Astrocyte (in vitro differentiated cells and primary cell): Measurements from ENCODE around the gene ZMYND8. TPM values are rescaled to one million over a fixed set of nuclear protein-coding genes. Genes with fewer than 3 reads are reported as not detected.
"Not testable (repeated sequence)": the region's sequence is repeated elsewhere in the genome, so short reads cannot be mapped to it uniquely, and the experiment has no call there.

Experiments used
- DNase-seq: peaks from one replicate; pipeline ENCODE4 v3.0.0-alpha.2; 2010; ENCODE audit warnings: low read depth
- FAIRE-seq: peaks from 2 replicates; lab custom pipeline; 2011; peaks lifted over from hg19 to GRCh38; lab: Jason Lieb, UNC
- H2AFZ ChIP-seq: 2 replicates; pipeline ENCODE4 v1.6.0; 2012; ENCODE audit warnings: low read depth, low read length, inconsistent platforms
- H3K27ac ChIP-seq: 2 replicates; pipeline ENCODE4 v1.5.1; 2011; ENCODE audit warnings: low read depth, low read length, inconsistent platforms
- H3K27me3 ChIP-seq: 2 replicates; pipeline ENCODE4 v1.6.0; 2011; ENCODE audit warnings: low read length, inconsistent platforms; ENCODE audit not compliant: insufficient read depth
- H3K36me3 ChIP-seq: 2 replicates; pipeline ENCODE4 v1.5.1; 2011; ENCODE audit warnings: low read length, inconsistent platforms; ENCODE audit not compliant: insufficient read depth
- H3K4me1 ChIP-seq: 2 replicates; pipeline ENCODE4 v1.5.1; 2011; ENCODE audit warnings: low read length, inconsistent platforms; ENCODE audit not compliant: insufficient read depth
- H3K4me2 ChIP-seq: 2 replicates; pipeline ENCODE4 v1.6.0; 2012; ENCODE audit warnings: low read length, inconsistent platforms
- H3K4me3 ChIP-seq: 2 replicates; pipeline ENCODE4 v1.5.1; 2011; ENCODE audit warnings: low read depth, mild to moderate bottlenecking, low read length, inconsistent platforms; ENCODE audit not compliant: insufficient read depth
- H3K79me2 ChIP-seq: 2 replicates; pipeline ENCODE4 v1.6.0; 2012; ENCODE audit warnings: mild to moderate bottlenecking, low read length, inconsistent platforms; ENCODE audit not compliant: insufficient read depth
- H3K9ac ChIP-seq: 2 replicates; pipeline ENCODE4 v1.6.0; 2012; ENCODE audit warnings: mild to moderate bottlenecking, low read length, inconsistent platforms
- H3K9me3 ChIP-seq: 2 replicates; pipeline ENCODE4 v1.5.1; 2012; ENCODE audit warnings: low read depth, mild to moderate bottlenecking, low read length, inconsistent platforms; ENCODE audit not compliant: insufficient read depth
- H4K20me1 ChIP-seq: 2 replicates; pipeline ENCODE4 v1.6.0; 2012; ENCODE audit warnings: low read length, inconsistent platforms; ENCODE audit not compliant: insufficient read depth
- H3K27ac Mint-ChIP-seq: one replicate; pipeline ENCODE4 v1.8.0; 2021; ENCODE audit warnings: mild to moderate bottlenecking, mixed read lengths; ENCODE audit not compliant: unreplicated experiment
- H3K27me3 Mint-ChIP-seq: one replicate; pipeline ENCODE4 v1.8.0; 2021; ENCODE audit warnings: low read depth, mixed read lengths; ENCODE audit not compliant: unreplicated experiment
- H3K36me3 Mint-ChIP-seq: one replicate; pipeline ENCODE4 v1.8.0; 2021; ENCODE audit warnings: low read depth, mixed read lengths; ENCODE audit not compliant: unreplicated experiment
- H3K4me1 Mint-ChIP-seq: one replicate; pipeline ENCODE4 v1.8.0; 2021; ENCODE audit warnings: low read depth, mixed read lengths; ENCODE audit not compliant: unreplicated experiment
- H3K4me3 Mint-ChIP-seq: one replicate; pipeline ENCODE4 v1.8.0; 2021; ENCODE audit warnings: mild to moderate bottlenecking, moderate library complexity, mixed read lengths; ENCODE audit not compliant: unreplicated experiment
- H3K9me3 Mint-ChIP-seq: one replicate; pipeline ENCODE4 v1.8.0; 2021; ENCODE audit warnings: mild to moderate bottlenecking, mixed read lengths; ENCODE audit not compliant: unreplicated experiment
- CTCF ChIP-seq: IDR thresholded peaks from 2 replicates; pipeline ENCODE4 v1.5.1; 2011; ENCODE audit warnings: low read depth, mild to moderate bottlenecking, inconsistent platforms, low read length, moderate library complexity; ENCODE audit not compliant: insufficient read depth
- EZH2 ChIP-seq: IDR thresholded peaks from 2 replicates; pipeline ENCODE4 v1.6.1; 2012; ENCODE audit warnings: mild to moderate bottlenecking, low read length, inconsistent platforms; ENCODE audit not compliant: insufficient read depth
- total RNA-seq: library from RNA; stranded (reverse); gene quantifications from 2 replicates; pipeline ENCODE4 v1.2.1, GENCODE V29; 2021

Gene ZMYND8
- total RNA-seq, 1 donor from 2014 or later, result 45.8 TPM

- Histone ChIP-seq H3K4me3 (no peak overlapping the region), H3K79me2 (no peaks in the 10 kb centered on the region), H2AFZ (no peak overlapping the region), H3K27me3 (no peaks in the 10 kb centered on the region), H3K9ac (no peak overlapping the region), H3K4me1 (peaks cover 4% of the 10 kb centered on the region), H3K4me2 (no peak overlapping the region), H3K27ac (no peak overlapping the region), H3K36me3 (no peaks in the 10 kb centered on the region), H4K20me1 (no peaks in the 10 kb centered on the region), H3K9me3 (no peaks in the 10 kb centered on the region)
- Mint-ChIP-seq H3K27me3 (no peaks in the 10 kb centered on the region), H3K27ac (no peak overlapping the region), H3K9me3 (no peaks in the 10 kb centered on the region), H3K4me3 (no peak overlapping the region), H3K4me1 (peaks cover 13% of the 10 kb centered on the region), H3K36me3 (no peaks in the 10 kb centered on the region)
- TF ChIP-seq EZH2, result no peak
- no peak for TF ChIP-seq CTCF
- no peak for FAIRE-seq
- no peak for DNase-seq
Observed at GRCh38 chr20:47370214-47370613, 13.7 kb upstream of the ZMYND8 start.

- DNase-seq, result no peak
- Mint-ChIP-seq H3K4me1 (peaks cover 13% of the 10 kb centered on the region), H3K4me3 (no peak overlapping the region), H3K27me3 (no peaks in the 10 kb centered on the region), H3K27ac (no peak overlapping the region), H3K9me3 (no peaks in the 10 kb centered on the region), H3K36me3 (no peaks in the 10 kb centered on the region)
- Histone ChIP-seq H3K4me2 (no peak overlapping the region), H3K4me3 (no peak overlapping the region), H2AFZ (no peak overlapping the region), H3K27me3 (no peaks in the 10 kb centered on the region), H3K9me3 (no peaks in the 10 kb centered on the region), H3K27ac (no peak overlapping the region), H3K36me3 (no peaks in the 10 kb centered on the region), H3K4me1 (peaks cover 4% of the 10 kb centered on the region), H3K9ac (no peak overlapping the region), H4K20me1 (no peaks in the 10 kb centered on the region), H3K79me2 (no peaks in the 10 kb centered on the region)
- FAIRE-seq, result no peak
- TF ChIP-seq CTCF (no peak), EZH2 (no peak)
Observed at GRCh38 chr20:47368301-47368700, 11.8 kb upstream of the ZMYND8 start.

DNA sequence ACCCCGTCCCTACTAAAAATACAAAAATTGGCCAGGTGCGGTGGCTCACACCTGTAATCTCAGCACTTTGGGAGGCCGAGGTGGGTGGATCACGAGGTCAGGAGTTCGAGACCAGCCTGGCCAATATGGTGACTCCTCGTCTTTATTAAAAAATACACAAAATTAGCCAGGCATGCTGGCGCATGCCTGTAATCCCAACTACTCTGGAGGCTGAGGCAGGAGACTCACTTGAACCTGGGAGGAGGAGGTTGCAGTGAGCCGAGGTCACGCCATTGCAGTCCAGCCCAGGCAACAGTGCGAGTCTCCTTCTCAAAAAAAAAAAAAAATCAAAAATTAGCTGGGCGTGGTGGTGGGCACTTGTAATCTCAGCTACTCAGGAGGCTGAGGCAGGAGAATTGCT, 9.8 kb upstream of the ZMYND8 start:
- H3K36me3 ChIP-seq, H3K9me3 Mint-ChIP-seq, FAIRE-seq, H3K79me2 ChIP-seq, DNase-seq, H3K4me1 ChIP-seq, H3K4me2 ChIP-seq, H3K4me1 Mint-ChIP-seq, H3K27ac ChIP-seq, H3K27ac Mint-ChIP-seq, H3K27me3 ChIP-seq, H3K4me3 ChIP-seq, H3K9me3 ChIP-seq, H3K27me3 Mint-ChIP-seq, H4K20me1 ChIP-seq, H3K36me3 Mint-ChIP-seq, H3K9ac ChIP-seq, H2AFZ ChIP-seq, H3K4me3 Mint-ChIP-seq: not testable (repeated sequence)
